Tongue (tissue), 2 donors: ENCODE measurements around the gene DMD. TPM values are rescaled to one million over a fixed set of nuclear protein-coding genes. Genes with fewer than 3 reads are reported as not detected.
"Not testable (repeated sequence)": the region's sequence is repeated elsewhere in the genome, so short reads cannot be mapped to it uniquely, and the experiment has no call there.

ENCODE experiments used
- DNase-seq: peaks from one replicate; pipeline ENCODE4 v3.0.0-alpha.2; 2015
- total RNA-seq: library from RNA; depleted of rRNA; stranded (reverse); fragments of >200 nt; gene quantifications from one replicate; pipeline ENCODE4 v1.2.3, GENCODE V29; 2014

DMD gene
- total RNA-seq, 1 donor from 2014 or later = 304 TPM

- DNase-seq = peak; percentile 88
Observed at GRCh38 chrX:31423609-31424189, 1787.7 kb downstream of the DMD start.

DNA sequence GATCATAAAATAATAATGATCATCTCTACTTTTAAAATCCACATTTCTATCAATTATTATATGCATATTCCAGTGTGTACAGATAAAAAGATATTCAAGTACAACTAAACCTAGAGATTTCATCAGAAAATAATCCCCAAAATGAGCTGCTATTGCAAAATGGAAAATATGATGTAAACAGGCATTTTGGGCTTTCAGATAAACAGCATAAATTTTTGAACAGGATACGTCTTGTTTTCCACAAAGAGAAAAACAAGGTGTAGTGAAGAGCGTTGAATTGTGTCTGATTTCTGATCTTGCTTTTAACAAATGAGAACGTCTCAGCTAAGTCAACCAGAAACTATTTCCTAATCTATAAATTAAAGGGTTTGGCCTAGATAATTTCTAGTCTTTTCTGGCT is 1789.9 kb downstream of the DMD start:
- DNase-seq = no peak

- no peak for DNase-seq
Observed at GRCh38 chrX:31420711-31421151, 1790.6 kb downstream of the DMD start.

- no peak for DNase-seq
Observed at GRCh38 chrX:31420302-31420701, 1791.0 kb downstream of the DMD start.

DNA sequence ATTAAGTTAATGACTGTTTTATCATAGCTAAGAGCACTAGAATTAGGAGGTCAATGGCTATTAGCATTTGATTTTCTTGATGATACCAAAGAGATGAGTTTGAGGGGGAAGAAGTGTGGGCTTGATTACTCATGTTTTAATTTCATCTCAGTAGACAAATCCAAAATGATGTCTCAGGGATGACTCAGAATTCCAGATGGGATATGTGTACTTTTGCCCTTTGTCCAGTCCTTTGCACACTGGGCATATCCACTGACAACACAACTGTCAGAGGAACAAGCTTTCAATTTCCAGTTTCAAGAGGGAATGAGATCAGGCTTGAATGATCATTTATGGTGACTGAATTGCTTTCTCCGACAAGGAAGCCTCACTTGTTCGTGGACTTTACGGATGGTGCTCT is 1814.2 kb downstream of the DMD start:
- no peak for DNase-seq

DNA sequence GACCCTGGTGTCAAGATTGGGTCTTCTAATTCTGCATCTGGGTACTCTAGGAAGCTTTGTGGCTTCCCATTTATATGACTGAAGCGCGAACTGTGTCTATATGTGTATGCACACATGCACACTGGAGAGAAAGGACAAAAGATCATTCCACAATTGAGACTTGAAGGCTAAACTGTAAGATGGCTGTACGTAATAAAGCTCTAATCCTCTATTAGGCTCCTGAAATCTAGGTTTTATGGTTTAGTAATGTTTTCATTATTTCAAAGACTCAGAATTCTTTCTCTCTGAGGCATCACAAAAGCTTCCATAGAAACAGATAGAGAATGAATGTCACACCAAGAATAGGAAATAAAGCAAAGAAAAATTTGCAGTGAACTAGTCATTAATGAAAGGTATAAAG is 1818.8 kb downstream of the DMD start:
- DNase-seq = no peak

DNA sequence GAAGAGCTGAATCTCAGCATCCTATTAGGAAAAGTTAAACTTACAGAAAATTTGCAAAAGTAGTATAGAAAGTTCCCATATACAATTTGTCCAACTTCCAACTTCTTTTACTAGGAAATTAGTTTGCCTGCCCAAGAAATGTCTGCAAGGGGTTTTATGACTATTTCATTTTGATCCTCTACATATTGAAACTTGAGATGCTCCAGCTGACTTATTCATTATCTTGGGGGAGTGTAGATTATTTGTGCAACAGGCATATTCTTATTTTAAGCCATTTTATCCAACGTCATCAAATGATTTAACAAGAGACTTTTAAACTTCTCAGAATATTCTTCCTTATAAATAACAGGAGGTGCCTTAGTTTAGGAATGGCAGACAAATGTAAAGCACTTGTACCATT is 1822.4 kb downstream of the DMD start:
- DNase-seq = no peak

GRCh38 chrX:31384471-31384870 is 1826.9 kb downstream of the DMD start:
- DNase-seq = no peak

DNA sequence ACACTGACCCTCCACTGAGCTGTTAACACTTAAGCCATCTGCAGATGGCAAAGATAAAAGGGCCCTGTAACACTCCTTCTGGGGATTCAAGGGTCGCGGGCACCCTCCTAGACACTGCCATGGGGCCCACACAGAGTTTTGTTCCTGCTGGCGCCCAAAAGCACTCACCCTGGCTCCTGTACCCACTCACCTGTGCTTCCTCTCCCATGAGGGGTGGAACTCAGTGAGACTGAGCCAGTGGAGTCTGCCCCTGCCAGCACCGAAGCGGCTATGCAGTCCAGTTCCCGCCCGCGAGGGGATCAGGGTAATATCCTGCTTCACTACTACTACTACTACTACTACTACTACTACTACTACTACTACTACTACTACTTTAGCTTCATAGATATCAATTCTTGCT is 1827.4 kb downstream of the DMD start:
- DNase-seq = no peak

DNA sequence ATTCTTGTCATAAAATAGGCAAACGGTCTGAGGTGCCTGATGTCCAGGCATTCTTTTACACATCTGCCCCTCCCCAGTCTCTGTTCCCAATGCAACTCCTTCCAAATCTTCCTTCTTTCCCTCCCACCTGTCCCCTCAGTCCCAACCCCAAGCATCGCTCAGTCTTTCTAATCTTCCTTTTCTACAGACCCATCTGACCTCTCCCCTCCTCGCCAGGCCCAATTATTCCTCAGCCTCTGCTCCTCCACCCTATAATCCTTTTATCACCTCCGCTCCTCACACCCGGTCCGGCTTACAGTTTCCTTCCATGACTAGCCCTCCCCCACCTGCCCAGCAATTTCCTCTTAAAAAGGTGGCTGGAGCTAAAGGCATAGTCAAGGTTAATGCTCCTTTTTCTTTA is 1832.4 kb downstream of the DMD start:
- not testable (repeated sequence) for DNase-seq

- not testable (repeated sequence) for DNase-seq
Observed at GRCh38 chrX:31377821-31378220, 1833.5 kb downstream of the DMD start.

DNA sequence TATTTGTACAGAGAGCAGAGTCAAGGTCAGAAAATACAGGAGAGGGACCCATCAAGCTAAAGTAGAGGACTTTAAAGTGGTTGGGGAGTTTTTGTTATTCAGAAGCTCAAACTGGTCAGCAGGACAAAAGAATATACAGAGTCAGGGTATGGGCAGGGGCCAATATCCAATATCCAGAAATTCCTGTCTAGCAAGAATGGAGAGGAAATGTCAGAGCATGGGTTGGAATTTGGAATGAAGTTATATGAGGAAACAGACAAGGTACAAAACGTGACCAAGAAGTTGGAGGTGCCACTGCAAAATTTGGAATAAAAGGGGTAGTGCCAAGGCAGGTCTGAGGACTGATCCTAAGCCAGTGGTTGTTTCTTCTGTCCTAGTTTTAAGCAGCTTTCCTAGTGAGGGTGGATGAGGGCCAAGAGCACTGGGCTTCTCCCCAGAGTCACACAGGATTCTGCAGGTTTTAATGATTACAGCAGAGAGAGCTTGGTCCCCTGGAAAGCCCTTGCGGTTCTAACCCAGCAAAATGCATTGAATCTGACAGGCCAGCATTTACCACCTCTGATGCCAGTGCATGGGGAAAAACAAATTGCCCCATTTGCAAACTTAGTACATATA is 1834.8 kb downstream of the DMD start:
- DNase-seq = no peak

DNA sequence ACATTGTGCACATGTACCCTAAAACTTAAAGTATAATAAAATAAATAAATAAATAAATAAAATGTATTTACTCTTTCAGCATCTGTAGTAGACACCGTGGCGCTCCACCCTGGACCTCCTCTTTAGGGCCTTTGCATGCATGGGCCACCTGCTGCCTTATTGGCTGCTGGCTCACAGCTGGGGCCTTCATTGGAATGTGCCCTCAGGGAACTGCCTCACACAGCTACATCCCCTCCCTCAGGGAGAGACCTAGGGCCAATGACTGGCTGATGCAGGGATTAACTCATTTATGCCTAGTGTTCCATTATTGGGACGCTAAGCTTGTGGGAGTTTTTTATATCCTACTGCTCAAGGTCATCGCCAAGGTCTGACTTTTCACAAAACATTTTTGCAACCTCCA is 1836.6 kb downstream of the DMD start:
- DNase-seq = no peak

GRCh38 chrX:31371956-31372355 is 1839.4 kb downstream of the DMD start:
- DNase-seq = no peak

GRCh38 chrX:31367816-31368215 is 1843.5 kb downstream of the DMD start:
- no peak for DNase-seq

DNA sequence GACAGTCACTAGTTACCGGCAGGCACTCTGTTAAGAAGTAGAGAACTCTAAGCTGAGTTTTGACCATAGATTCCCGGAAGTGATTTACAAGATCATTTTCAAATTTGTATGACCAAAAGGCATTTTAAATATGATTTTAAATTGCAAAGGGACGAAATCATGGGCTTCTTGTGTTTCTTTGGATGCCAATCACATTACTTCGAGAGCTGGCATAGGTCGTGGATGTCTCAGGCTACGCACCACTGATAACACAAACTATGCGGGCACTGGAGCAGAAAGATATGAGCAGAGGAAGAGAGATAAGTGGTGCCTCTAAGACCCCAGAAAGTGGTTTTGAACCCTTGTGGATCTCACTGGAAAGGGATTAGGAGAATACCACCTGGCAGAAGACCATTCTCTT is 1845.3 kb downstream of the DMD start:
- DNase-seq = no peak

DNA sequence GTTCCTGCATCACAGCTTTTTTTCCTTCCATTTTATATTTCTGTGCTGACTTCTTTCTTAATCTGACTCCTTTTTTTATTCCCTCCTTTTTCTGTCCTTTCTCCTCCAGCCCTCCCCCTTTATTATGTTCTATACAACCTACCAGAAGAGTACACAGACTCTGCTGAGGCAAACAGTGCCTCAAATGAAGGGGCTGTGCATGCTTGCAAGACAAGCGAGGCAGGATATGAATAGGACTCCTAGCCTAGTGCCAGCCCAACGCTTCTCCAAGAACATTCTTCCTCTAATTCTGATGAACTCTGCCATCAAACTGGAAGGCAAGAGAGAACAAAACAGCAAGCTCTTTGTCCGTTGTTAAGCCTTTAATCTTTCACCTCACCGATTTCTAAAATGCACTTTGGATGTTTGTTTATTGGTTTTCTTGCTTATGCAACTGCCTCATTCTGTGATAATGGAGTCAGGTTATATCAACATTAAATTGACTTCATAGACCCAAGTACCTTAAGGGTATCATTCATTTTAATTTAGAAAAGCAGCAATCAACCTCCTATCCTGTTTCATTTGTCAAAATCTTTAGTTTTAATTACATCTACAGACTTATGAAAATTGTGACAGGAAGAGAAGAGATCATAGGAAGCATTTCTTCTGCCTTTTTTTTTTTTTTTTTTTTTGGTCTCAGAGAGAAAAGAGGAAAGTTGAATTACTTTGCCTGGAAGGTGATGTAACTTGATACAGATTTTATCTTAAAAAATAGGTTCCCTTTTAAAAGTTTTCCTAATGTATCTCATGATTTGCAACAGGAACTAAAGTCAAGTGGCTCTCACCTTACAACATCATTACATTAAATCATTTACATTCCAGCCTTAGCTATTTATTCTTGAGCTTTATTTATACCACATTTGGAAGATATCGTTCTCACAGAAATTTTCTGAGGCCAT is 1854.8 kb downstream of the DMD start:
- DNase-seq = no peak

DNA sequence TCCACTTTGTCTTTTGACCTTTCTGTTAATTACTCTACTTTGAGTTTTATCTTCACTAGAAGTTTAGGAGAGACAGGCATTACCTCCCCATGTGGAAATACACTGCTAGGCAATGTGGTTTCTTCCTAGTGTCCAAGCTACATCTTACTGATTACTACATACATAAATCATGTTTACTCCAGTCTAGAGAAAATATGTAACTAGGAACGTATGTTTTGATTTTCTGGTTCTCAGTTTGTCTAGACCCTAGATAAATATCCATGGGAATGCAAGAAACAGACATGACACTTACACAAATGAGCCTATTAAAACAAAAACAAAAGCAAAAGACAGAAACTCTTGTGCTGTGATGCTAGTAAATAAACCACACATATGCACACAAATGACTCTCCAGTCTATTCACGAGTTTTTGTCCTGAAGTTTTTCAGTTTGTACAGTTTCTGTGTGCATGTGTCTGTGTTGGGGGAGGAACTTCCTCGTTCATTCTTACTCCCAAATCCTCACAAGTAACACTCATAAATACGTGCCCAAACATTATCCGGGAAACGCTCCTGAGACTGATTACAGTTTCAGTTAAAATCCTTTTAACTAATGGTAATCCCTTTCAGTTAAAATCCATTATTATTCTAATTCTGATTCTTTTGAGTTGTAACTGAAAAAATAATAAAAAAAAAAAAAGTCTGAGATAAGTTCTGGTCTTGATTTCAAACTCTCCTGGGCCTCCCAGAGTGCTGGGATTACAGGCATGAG is 1856.0 kb downstream of the DMD start:
- no peak for DNase-seq

DNA sequence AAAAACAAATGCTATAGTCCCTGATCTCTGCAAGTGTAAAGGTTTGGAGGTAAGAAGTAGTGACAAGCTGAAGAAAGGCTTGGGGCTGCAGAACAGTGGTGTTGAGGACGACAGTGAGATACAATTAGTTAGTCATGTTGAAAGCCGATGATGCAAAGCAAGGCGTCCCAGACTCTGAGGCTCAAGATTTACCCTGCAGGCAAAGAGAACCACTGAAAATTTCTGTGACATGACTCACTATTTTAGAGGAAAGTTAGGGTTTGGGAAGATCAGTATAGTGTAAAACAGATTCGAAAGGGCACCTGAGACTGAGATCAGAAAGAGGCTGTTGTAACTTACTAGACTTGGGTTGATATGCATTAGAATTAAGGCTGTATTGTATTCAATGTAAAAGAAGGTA is 1858.3 kb downstream of the DMD start:
- no peak for DNase-seq

DNA sequence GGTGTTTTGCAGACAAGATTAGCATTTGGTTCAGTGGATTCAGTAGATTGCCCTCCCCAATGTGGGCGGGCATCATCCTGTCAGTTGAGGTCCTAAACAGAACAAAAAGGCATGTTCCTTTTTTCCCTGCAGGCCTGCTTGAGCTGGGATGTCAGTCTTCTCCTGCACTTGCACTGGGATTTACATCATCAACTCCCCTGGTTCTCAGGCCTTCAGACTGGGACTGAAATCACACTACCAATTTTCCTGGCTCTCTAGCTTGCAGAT is 1860.6 kb downstream of the DMD start:
- no peak for DNase-seq

- DNase-seq = no peak
Observed at GRCh38 chrX:31349515-31349914, 1861.8 kb downstream of the DMD start.

- no peak for DNase-seq
Observed at GRCh38 chrX:31340587-31340986, 1870.8 kb downstream of the DMD start.

DNA sequence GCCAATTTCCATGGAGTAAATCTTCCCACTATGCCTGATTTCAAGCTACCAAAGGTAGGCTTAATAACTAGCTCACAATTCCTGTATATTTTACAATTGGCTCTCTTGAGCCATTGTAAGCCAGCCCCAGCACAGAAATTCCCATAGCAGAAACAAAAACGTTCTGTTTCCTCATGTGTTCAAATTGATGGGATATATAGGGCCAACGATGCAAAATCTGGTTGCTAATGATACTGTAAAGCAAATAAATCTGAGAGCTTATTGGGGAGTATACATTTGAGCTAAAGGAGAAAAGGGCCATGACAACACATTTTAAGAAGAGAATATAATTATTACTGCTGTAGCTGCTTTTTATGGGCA is 1872.4 kb downstream of the DMD start:
- no peak for DNase-seq
